Ishikawa (cell line): ENCODE results near the gene FADS6.

Experiments
- CEBPB ChIP-seq: IDR thresholded peaks from 2 replicates; pipeline ENCODE4 v1.6.1; 2012
- CREB1 ChIP-seq: IDR thresholded peaks from 2 replicates; pipeline ENCODE4 v1.6.1; 2012; ENCODE audit warnings: low read depth
- EGR1 ChIP-seq: IDR thresholded peaks from 2 replicates; pipeline ENCODE4 v1.6.1; 2012
- EP300 ChIP-seq: IDR thresholded peaks from 2 replicates; pipeline ENCODE4 v1.6.1; 2012; ENCODE audit warnings: borderline replicate concordance
- FOXM1 ChIP-seq: IDR thresholded peaks from 2 replicates; pipeline ENCODE4 v1.6.1; 2012; ENCODE audit warnings: low read depth, borderline replicate concordance
- NFIC ChIP-seq: IDR thresholded peaks from 2 replicates; pipeline ENCODE4 v1.6.1; 2012
- RAD21 ChIP-seq: IDR thresholded peaks from 2 replicates; pipeline ENCODE4 v1.6.1; 2012; ENCODE audit warnings: low read depth
- TAF1 ChIP-seq: IDR thresholded peaks from 2 replicates; pipeline ENCODE4 v1.6.1; 2012; ENCODE audit warnings: low read depth, mild to moderate bottlenecking
- TCF12 ChIP-seq: IDR thresholded peaks from 2 replicates; pipeline ENCODE4 v1.6.1; 2012; ENCODE audit warnings: low read depth
- TEAD4 ChIP-seq: IDR thresholded peaks from 2 replicates; pipeline ENCODE4 v1.6.1; 2012
- YY1 ChIP-seq: IDR thresholded peaks from 2 replicates; pipeline ENCODE4 v1.6.1; 2012; ENCODE audit warnings: low read depth
- ZBTB7A ChIP-seq: IDR thresholded peaks from 2 replicates; pipeline ENCODE4 v1.6.1; 2012; ENCODE audit warnings: low read depth
- TF ChIP-seq, protein P1 (sequence below): IDR thresholded peaks from 2 replicates; pipeline ENCODE4 v1.6.1; 2012
- TF ChIP-seq, protein P2 (sequence below): IDR thresholded peaks from 2 replicates; pipeline ENCODE4 v1.6.1; 2012
- TF ChIP-seq, protein P3 (sequence below): IDR thresholded peaks from 2 replicates; pipeline ENCODE4 v1.6.1; 2012; ENCODE audit warnings: low read depth, mild to moderate bottlenecking

FADS6 gene

DNA sequence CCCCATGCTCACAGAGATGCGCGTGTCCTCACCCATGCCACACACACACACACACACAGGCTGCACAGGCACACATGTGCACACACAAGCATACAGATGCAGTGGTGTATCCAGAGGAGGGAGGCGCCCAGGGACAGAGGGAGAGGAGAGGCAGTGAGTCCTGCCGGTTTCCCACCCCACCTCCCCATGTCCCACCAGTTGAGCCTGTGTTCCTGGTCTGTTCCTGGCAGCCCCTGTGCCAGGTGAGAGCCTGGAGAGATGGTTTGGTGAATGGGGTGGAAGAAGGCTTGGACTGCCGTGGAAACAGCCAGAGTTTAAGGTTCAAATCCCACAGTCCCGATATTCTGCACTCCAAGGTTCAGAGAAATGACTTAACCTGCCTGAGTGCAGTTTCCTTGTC is 10.2 kb upstream of the FADS6 start:
- TF ChIP-seq NFIC (no peak), TEAD4 (no peak), YY1 (no peak)

DNA sequence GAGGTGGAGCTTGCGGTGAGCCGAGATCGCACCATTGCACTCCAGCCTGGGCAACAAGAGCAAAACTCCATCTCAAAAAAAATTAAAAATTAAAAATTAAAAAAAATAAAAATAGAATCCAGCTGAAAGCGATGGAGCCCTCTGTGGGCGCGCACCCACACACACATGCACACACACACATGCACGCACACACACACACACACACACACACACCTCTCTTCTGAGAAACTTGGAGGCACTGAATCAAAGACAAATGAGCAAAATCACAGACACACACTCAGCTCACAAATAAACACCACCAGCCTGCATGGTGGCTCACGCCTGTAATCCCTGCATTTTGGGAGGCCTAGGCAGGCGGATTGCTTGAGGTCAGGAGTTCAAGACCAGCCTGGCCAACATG is 9.6 kb upstream of the FADS6 start:
- TF ChIP-seq EP300: no peak
- TF ChIP-seq, protein P1, sequence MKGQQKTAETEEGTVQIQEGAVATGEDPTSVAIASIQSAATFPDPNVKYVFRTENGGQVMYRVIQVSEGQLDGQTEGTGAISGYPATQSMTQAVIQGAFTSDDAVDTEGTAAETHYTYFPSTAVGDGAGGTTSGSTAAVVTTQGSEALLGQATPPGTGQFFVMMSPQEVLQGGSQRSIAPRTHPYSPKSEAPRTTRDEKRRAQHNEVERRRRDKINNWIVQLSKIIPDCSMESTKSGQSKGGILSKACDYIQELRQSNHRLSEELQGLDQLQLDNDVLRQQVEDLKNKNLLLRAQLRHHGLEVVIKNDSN: no peak

- TF ChIP-seq NFIC (no peak), CREB1 (no peak), RAD21 (no peak), ZBTB7A (no peak)
Measured at GRCh38 chr17:74901353-74902135, 8.1 kb upstream of the FADS6 start.

GRCh38 chr17:74900208-74900607 is 6.8 kb upstream of the FADS6 start:
- no peak for TF ChIP-seq CREB1
- TF ChIP-seq YY1: no peak
- TF ChIP-seq CEBPB: no peak
- no peak for TF ChIP-seq ZBTB7A
- TF ChIP-seq EP300: no peak
- TF ChIP-seq FOXM1: no peak
- TF ChIP-seq EGR1: no peak
- TF ChIP-seq, protein P2, sequence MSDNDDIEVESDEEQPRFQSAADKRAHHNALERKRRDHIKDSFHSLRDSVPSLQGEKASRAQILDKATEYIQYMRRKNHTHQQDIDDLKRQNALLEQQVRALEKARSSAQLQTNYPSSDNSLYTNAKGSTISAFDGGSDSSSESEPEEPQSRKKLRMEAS: no peak
- no peak for TF ChIP-seq RAD21
- TF ChIP-seq TCF12: no peak
- TF ChIP-seq, protein P1: no peak
- TF ChIP-seq NFIC: no peak
- TF ChIP-seq TEAD4: no peak
- no peak for TF ChIP-seq TAF1
- TF ChIP-seq, protein P3, sequence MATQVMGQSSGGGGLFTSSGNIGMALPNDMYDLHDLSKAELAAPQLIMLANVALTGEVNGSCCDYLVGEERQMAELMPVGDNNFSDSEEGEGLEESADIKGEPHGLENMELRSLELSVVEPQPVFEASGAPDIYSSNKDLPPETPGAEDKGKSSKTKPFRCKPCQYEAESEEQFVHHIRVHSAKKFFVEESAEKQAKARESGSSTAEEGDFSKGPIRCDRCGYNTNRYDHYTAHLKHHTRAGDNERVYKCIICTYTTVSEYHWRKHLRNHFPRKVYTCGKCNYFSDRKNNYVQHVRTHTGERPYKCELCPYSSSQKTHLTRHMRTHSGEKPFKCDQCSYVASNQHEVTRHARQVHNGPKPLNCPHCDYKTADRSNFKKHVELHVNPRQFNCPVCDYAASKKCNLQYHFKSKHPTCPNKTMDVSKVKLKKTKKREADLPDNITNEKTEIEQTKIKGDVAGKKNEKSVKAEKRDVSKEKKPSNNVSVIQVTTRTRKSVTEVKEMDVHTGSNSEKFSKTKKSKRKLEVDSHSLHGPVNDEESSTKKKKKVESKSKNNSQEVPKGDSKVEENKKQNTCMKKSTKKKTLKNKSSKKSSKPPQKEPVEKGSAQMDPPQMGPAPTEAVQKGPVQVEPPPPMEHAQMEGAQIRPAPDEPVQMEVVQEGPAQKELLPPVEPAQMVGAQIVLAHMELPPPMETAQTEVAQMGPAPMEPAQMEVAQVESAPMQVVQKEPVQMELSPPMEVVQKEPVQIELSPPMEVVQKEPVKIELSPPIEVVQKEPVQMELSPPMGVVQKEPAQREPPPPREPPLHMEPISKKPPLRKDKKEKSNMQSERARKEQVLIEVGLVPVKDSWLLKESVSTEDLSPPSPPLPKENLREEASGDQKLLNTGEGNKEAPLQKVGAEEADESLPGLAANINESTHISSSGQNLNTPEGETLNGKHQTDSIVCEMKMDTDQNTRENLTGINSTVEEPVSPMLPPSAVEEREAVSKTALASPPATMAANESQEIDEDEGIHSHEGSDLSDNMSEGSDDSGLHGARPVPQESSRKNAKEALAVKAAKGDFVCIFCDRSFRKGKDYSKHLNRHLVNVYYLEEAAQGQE: no peak

GRCh38 chr17:74898376-74898946 is 5.0 kb upstream of the FADS6 start:
- TF ChIP-seq CREB1: no peak
- no peak for TF ChIP-seq YY1
- no peak for TF ChIP-seq NFIC
- TF ChIP-seq, protein P3: no peak
- no peak for TF ChIP-seq ZBTB7A
- TF ChIP-seq FOXM1: no peak
- TF ChIP-seq RAD21: no peak
- TF ChIP-seq TCF12: no peak
- TF ChIP-seq TAF1: no peak

DNA sequence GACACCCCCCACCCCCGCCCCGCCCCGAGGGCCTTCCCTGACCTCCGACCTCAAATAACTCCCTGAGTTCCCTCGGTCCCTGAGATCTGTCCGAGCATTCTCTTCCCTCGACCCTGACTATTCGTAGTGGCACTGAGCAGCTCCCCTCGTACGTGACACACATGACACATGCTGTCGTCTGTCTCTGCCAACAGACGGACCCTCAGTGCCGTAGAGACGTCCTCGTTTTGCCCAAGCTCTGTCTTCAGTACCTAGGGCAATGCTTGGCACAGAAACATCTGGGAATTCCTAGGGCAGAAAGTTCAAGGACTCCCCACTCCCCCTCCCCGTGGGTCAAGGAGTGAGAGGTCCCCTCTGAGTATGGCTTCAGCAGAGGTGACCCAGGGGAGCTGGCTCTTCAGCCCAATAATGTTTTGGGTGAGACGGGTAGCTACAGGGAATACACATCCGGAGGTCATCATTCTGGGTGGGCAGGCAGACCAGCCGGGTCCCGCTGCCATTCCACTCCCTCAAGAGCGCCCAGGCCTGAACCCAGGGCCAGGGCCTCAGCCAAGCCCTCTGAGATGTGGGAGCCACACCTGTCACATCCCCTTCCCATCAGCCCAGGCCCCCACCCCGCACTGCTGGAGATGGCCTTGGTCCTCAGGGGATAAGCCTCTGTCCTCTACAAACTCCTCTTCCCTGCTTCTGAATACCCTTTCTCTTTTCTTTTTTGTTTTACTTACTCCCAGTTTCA is 671 bp upstream of the FADS6 start:
- TF ChIP-seq NFIC (no peak), FOXM1 (no peak)
